ENCODE measurements around the gene RPN2.

Gene RPN2

DNA sequence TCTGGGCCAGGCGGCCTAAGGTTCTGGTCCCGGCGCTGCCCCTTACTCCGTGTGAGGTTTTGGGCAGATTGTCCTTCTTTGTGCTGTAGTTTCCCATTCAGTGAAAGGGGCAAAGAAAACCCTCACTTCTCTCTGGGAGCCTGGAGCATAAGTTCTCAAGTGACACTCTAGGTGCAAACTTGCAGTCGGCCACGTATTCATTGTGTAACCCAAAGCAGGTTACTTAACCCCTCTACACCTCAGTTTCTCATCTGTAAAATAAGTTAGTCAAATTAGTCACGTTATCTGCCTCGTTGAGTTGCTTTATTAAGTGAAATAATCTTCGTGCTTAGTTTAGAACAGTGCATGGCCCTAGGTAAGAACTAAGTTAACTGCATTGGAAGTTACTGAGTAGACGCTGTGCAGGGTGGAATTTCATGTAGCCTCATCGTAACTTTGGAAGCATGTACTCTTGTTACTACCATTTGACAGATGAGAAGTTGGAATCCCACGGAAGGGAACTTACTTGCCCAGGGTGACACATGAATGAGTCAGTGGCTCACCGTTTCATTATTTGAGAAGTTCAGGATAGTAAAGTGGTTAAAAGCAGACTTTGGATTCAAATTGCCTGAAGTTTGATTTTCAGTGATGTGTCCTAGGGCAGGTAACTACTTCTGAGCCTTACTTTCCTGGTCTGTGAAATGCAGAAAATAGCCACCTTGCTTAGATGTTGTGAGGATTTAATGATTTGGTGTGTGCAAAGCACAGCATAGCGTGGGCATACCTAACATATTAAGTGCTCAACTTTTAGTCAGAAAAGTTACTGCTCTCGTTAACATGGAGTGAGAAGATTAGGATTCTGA is 774 bp downstream of the RPN2 start:
- H3K9ac ChIP-seq (ENCODE audit: low read depth in 1 of 2, low read length in 2 of 2), result peak overlapping the region; percentile 89 to 97
- peak overlapping the region in 1 of 2 donors; percentile 93 for H3K27ac ChIP-seq (ENCODE audit: low read depth in 2 of 2, low read length in 2 of 2)
- peaks cover 11% of the 10 kb centered on the region in 2 donors for H3K36me3 ChIP-seq (ENCODE audit: control insufficient read depth in 2 of 2, insufficient read depth in 2 of 2, low read length in 2 of 2)
- no peaks in the 10 kb centered on the region for H3K9me3 ChIP-seq (ENCODE audit: control insufficient read depth in 2 of 2, low read length in 2 of 2)
- peak overlapping the region; percentile 95 to 97 for H3K4me3 ChIP-seq (ENCODE audit: low read length in 2 of 2)
- H3K4me1 ChIP-seq (ENCODE audit: control insufficient read depth in 2 of 2, insufficient read depth in 2 of 2, low read length in 2 of 2), result peaks cover 13 to 15% of the 10 kb centered on the region in 2 donors
- no peaks in the 10 kb centered on the region for H3K27me3 ChIP-seq (ENCODE audit: control insufficient read depth in 2 of 2, insufficient read depth in 2 of 2, low read length in 2 of 2)

DNA sequence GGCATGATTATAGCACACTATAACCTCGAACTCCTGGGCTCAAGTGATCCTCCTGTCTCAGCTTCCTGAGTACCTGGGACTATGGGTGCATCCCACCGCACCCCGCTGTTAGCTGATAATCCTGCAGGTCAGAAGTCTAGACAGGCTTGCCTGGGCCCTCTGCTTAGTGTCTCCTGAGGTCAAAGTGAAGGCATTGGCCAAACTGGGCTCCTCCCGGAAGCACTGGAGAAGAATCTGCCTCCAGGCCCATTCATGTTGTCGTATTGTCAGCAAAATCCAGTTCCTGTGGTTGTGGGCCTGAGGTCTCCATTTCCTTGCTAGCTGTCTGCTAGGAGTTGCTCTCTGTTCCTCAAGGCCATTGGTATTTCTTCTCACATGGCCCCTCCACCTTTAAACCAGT is 6.6 kb downstream of the RPN2 start:
- Histone ChIP-seq H3K9me3 (ENCODE audit: control insufficient read depth in 2 of 2, low read length in 2 of 2) (no peaks in the 10 kb centered on the region), H3K27ac (ENCODE audit: low read depth in 2 of 2, low read length in 2 of 2) (no peak overlapping the region), H3K4me3 (ENCODE audit: low read length in 2 of 2) (no peak overlapping the region), H3K27me3 (ENCODE audit: control insufficient read depth in 2 of 2, insufficient read depth in 2 of 2, low read length in 2 of 2) (no peaks in the 10 kb centered on the region), H3K4me1 (ENCODE audit: control insufficient read depth in 2 of 2, insufficient read depth in 2 of 2, low read length in 2 of 2) (peaks cover under 1% of the 10 kb centered on the region in 2 donors), H3K36me3 (ENCODE audit: control insufficient read depth in 2 of 2, insufficient read depth in 2 of 2, low read length in 2 of 2) (peaks cover 20 to 29% of the 10 kb centered on the region in 2 donors), H3K9ac (ENCODE audit: low read depth in 1 of 2, low read length in 2 of 2) (no peak overlapping the region)

DNA sequence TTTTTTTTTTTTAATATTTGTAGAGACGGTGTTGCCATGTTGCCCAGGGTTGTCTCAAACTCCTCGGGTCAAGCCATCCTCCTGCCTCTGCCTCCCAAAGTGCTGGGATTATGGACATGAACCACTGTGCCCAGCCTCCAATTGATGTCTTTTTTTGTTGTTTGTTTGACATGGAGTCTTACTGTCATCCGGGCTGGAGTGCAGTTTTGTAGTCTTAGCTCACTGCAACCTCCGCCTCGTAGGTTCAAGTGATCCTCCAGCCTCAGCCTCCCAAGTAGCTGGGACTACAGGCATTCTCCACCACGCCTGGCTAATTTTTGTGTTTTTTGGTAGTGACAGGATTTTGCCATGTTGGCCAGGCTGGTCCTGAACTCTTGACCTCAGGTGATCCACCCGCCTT is 9.7 kb downstream of the RPN2 start:
- Histone ChIP-seq H3K4me3 (ENCODE audit: low read length in 2 of 2) (no peak overlapping the region), H3K27ac (ENCODE audit: low read depth in 2 of 2, low read length in 2 of 2) (no peak overlapping the region), H3K9ac (ENCODE audit: low read depth in 1 of 2, low read length in 2 of 2) (no peak overlapping the region), H3K36me3 (ENCODE audit: control insufficient read depth in 2 of 2, insufficient read depth in 2 of 2, low read length in 2 of 2) (peaks cover 20 to 24% of the 10 kb centered on the region in 2 donors), H3K9me3 (ENCODE audit: control insufficient read depth in 2 of 2, low read length in 2 of 2) (no peaks in the 10 kb centered on the region), H3K27me3 (ENCODE audit: control insufficient read depth in 2 of 2, insufficient read depth in 2 of 2, low read length in 2 of 2) (no peaks in the 10 kb centered on the region), H3K4me1 (ENCODE audit: control insufficient read depth in 2 of 2, insufficient read depth in 2 of 2, low read length in 2 of 2) (peaks cover 5 to 9% of the 10 kb centered on the region in 2 donors)

DNA sequence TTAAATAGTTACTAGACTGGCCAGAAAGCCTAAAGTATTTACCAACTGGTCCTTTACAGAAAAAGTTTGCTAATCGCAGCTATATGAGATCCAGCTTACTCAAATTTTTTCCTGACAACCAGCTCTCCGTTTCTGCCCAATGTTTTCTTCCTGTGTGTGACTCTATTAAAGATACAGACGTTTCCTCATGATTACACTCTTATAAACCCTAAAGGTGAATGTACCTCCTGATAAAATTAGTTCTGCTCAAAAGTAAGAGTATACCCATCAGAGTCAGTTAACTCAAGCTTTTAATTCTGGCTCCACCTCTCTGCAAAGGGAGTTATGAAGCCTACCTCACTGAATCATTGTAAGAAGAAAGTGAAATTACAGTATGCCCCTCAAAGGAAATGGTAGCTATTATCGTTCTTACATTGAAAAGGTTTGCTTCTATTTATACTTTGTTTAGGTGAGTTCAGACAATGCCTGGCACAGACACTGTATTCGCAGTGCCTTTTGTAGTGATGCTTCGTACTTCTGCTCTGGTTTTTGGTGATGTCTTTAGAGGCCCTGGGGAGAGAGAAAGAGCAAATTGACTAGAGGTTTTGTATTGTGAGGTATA is 10.4 kb downstream of the RPN2 start:
- Histone ChIP-seq H3K27ac (ENCODE audit: low read depth in 2 of 2, low read length in 2 of 2) (no peak overlapping the region), H3K9me3 (ENCODE audit: control insufficient read depth in 2 of 2, low read length in 2 of 2) (no peaks in the 10 kb centered on the region), H3K27me3 (ENCODE audit: control insufficient read depth in 2 of 2, insufficient read depth in 2 of 2, low read length in 2 of 2) (no peaks in the 10 kb centered on the region), H3K36me3 (ENCODE audit: control insufficient read depth in 2 of 2, insufficient read depth in 2 of 2, low read length in 2 of 2) (peaks cover 15 to 18% of the 10 kb centered on the region in 2 donors), H3K4me1 (ENCODE audit: control insufficient read depth in 2 of 2, insufficient read depth in 2 of 2, low read length in 2 of 2) (peaks cover 5 to 9% of the 10 kb centered on the region in 2 donors), H3K9ac (ENCODE audit: low read depth in 1 of 2, low read length in 2 of 2) (no peak overlapping the region), H3K4me3 (ENCODE audit: low read length in 2 of 2) (no peak overlapping the region)

DNA sequence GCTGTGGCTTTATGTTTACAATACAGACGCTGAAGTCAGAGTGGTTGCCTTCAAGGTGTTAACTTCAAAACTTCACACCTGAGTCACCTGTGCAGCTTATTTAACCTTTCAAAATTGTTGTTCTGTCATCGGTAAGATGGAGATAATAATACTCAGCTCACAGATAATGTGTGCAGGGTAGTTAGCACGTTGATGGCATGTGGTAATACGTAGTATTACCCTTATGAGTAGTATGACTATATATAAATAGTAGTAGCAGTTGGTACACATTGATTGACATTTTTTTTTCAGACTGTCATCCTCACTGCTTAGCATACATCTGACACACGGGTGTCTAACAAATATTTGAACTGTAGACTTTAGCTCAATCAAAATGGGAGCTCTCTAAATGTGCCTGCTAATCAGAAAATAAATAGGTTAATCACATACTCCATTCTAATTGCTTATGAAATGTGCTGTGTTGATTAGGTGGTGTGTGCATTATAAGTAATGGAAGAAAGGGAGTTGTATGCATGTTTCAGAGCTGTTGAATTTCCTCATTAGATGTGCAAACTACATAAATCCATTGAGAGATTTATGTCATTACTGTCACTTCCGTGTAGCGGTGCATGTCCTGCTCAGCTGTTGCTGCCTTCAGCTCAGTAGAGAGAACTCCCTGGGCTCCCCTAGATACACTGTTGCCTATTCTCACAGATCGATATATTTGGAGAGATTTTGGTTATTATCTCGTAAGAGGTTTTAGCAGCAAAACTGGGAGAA is 11.4 kb downstream of the RPN2 start:
- H3K9me3 ChIP-seq (ENCODE audit: control insufficient read depth in 2 of 2, low read length in 2 of 2), result no peaks in the 10 kb centered on the region
- no peak overlapping the region for H3K27ac ChIP-seq (ENCODE audit: low read depth in 2 of 2, low read length in 2 of 2)
- H3K27me3 ChIP-seq (ENCODE audit: control insufficient read depth in 2 of 2, insufficient read depth in 2 of 2, low read length in 2 of 2), result no peaks in the 10 kb centered on the region
- no peak overlapping the region for H3K9ac ChIP-seq (ENCODE audit: low read depth in 1 of 2, low read length in 2 of 2)
- peaks cover 5 to 9% of the 10 kb centered on the region in 2 donors for H3K4me1 ChIP-seq (ENCODE audit: control insufficient read depth in 2 of 2, insufficient read depth in 2 of 2, low read length in 2 of 2)
- H3K4me3 ChIP-seq (ENCODE audit: low read length in 2 of 2), result no peak overlapping the region
- H3K36me3 ChIP-seq (ENCODE audit: control insufficient read depth in 2 of 2, insufficient read depth in 2 of 2, low read length in 2 of 2), result peaks cover 8 to 14% of the 10 kb centered on the region in 2 donors

DNA sequence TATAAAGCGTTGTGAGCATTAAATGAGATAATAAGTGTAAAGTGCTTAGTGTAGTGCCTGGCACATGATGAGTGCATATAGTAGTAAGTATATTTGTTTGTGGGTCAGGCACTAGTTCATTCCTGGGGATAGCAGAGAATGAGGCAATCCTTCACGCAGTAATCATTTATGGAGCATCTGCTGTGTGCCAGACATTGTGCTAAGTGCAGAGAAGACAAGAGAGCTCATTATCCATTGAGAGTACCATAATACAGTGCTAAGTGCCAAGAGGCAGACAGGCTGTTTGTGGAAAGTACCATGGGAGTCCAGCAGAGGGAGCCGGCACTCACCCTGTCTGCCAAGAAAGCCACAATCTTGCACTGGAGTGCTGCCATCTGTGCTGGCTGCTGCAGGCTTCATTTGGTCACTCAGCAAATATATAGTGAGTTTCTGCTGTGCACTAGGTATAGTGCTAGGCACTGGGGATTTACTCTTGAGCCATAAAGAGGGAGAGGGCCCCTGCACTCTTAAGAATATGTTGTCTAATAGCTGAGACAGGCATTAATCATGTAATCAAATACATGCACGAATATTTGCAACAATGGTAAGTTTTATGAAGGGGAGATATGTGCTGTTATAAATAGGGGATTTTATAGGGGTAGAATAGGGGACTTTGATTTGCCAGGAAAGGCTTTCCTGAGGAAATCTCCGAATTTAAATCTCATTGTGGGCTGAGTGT is 13.2 kb downstream of the RPN2 start:
- Histone ChIP-seq H3K4me1 (ENCODE audit: control insufficient read depth in 2 of 2, insufficient read depth in 2 of 2, low read length in 2 of 2) (peaks cover 5 to 9% of the 10 kb centered on the region in 2 donors), H3K4me3 (ENCODE audit: low read length in 2 of 2) (no peak overlapping the region), H3K9ac (ENCODE audit: low read depth in 1 of 2, low read length in 2 of 2) (no peak overlapping the region), H3K27ac (ENCODE audit: low read depth in 2 of 2, low read length in 2 of 2) (no peak overlapping the region), H3K27me3 (ENCODE audit: control insufficient read depth in 2 of 2, insufficient read depth in 2 of 2, low read length in 2 of 2) (no peaks in the 10 kb centered on the region), H3K36me3 (ENCODE audit: control insufficient read depth in 2 of 2, insufficient read depth in 2 of 2, low read length in 2 of 2) (peaks cover 6 to 7% of the 10 kb centered on the region in 2 donors), H3K9me3 (ENCODE audit: control insufficient read depth in 2 of 2, low read length in 2 of 2) (no peaks in the 10 kb centered on the region)

DNA sequence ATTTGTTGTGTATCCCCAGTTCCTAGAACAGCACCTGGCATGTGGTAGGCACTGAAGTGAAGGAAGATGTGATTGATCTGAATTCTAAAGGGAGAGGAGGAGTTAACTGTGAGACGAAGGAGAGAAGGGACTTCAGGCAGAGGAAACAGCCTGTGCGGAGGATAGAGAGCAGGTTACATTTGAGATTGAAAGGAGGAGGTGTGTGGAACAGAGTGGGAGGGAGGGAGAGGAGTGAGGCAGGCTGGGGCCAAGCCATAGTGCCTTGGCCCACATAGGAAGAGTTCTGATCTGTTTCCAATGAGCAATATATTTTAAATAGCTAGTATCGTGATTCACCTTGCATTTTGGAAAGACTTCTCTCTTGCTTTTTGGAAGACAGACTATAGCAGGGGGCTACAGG is 14.1 kb downstream of the RPN2 start:
- Histone ChIP-seq H3K4me1 (ENCODE audit: control insufficient read depth in 2 of 2, insufficient read depth in 2 of 2, low read length in 2 of 2) (peaks cover 5 to 9% of the 10 kb centered on the region in 2 donors), H3K36me3 (ENCODE audit: control insufficient read depth in 2 of 2, insufficient read depth in 2 of 2, low read length in 2 of 2) (peaks cover 8 to 13% of the 10 kb centered on the region in 2 donors), H3K9ac (ENCODE audit: low read depth in 1 of 2, low read length in 2 of 2) (no peak overlapping the region), H3K4me3 (ENCODE audit: low read length in 2 of 2) (no peak overlapping the region), H3K9me3 (ENCODE audit: control insufficient read depth in 2 of 2, low read length in 2 of 2) (no peaks in the 10 kb centered on the region), H3K27me3 (ENCODE audit: control insufficient read depth in 2 of 2, insufficient read depth in 2 of 2, low read length in 2 of 2) (no peaks in the 10 kb centered on the region), H3K27ac (ENCODE audit: low read depth in 2 of 2, low read length in 2 of 2) (no peak overlapping the region)

DNA sequence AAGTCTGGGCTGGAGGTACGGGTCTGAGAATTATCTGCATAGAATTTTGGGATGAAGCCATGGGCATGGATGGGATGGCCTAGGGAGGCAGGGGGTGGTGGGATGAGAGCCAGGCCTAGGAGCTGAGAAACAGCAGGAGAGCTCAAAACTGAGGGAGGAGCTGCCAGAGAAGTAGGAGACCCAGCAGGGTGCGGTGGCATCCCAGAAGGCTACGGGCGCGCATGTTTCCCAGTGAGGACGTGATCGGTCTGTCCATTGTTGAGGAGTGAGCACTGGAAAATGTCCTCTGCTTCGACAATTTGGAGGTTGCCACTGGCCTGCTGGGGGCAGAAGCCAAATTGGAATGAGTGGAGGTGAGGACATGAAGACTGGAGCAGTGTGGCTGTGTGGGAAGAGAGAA is 14.7 kb downstream of the RPN2 start:
- peaks cover 5 to 9% of the 10 kb centered on the region in 2 donors for H3K4me1 ChIP-seq (ENCODE audit: control insufficient read depth in 2 of 2, insufficient read depth in 2 of 2, low read length in 2 of 2)
- H3K36me3 ChIP-seq (ENCODE audit: control insufficient read depth in 2 of 2, insufficient read depth in 2 of 2, low read length in 2 of 2), result peaks cover 14 to 17% of the 10 kb centered on the region in 2 donors

DNA sequence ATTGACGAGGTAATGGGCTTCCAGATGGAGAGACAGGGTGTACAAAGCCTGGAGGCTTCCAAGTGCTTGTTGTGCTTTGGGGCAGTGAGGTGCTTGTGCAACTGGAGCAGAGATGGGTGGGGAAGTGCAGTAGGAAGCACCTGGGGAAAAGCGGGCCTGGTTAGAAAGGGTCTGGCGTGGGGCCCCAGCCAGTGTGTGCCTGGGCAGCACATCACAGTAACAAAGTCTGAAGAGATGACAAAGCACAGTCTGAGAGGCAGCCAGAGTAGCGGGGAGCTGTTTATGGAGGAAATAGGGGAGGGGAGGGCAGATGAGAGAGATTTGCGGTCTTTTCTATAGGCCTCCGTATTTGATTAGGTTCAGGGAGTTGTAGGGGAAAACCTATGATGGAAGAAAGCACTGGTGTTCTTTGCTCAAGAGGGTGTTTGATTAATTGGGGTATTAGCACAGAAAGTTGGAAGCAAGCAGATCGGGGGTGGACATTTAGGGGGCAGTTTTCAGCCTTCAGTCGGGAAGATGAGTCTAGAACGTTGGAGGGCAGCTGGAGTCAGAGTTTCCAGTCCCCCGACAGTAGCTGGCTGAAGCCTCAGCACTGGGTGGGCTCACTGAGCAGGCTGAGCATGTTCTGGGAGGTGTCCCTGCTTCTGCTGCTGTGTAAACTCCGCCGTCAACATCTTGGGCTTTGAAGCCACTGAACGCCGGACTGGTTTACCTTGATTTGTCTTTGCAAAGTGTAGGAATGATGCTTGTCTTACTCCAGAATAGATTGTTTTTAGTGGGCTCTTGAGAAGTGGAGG is 15.7 kb downstream of the RPN2 start:
- H3K4me1 ChIP-seq (ENCODE audit: control insufficient read depth in 2 of 2, insufficient read depth in 2 of 2, low read length in 2 of 2), result peaks cover 5 to 9% of the 10 kb centered on the region in 2 donors
- H3K9me3 ChIP-seq (ENCODE audit: control insufficient read depth in 2 of 2, low read length in 2 of 2), result no peaks in the 10 kb centered on the region
- peaks cover 24% of the 10 kb centered on the region in 2 donors for H3K36me3 ChIP-seq (ENCODE audit: control insufficient read depth in 2 of 2, insufficient read depth in 2 of 2, low read length in 2 of 2)
- H3K27me3 ChIP-seq (ENCODE audit: control insufficient read depth in 2 of 2, insufficient read depth in 2 of 2, low read length in 2 of 2), result no peaks in the 10 kb centered on the region
- H3K4me3 ChIP-seq (ENCODE audit: low read length in 2 of 2), result no peak overlapping the region
- no peak overlapping the region for H3K9ac ChIP-seq (ENCODE audit: low read depth in 1 of 2, low read length in 2 of 2)
- H3K27ac ChIP-seq (ENCODE audit: low read depth in 2 of 2, low read length in 2 of 2), result no peak overlapping the region

More for the DNA sequence above, 14.7 kb downstream of the RPN2 start:
- Histone ChIP-seq H3K27me3 (ENCODE audit: control insufficient read depth in 2 of 2, insufficient read depth in 2 of 2, low read length in 2 of 2) (no peaks in the 10 kb centered on the region), H3K9ac (ENCODE audit: low read depth in 1 of 2, low read length in 2 of 2) (no peak overlapping the region), H3K4me3 (ENCODE audit: low read length in 2 of 2) (no peak overlapping the region), H3K9me3 (ENCODE audit: control insufficient read depth in 2 of 2, low read length in 2 of 2) (no peaks in the 10 kb centered on the region), H3K27ac (ENCODE audit: low read depth in 2 of 2, low read length in 2 of 2) (no peak overlapping the region)

All from mucosa of rectum (tissue), 2 donors.